Measurements from ENCODE around the gene SCG5.
"Not testable (repeated sequence)": the region's sequence is repeated elsewhere in the genome, so short reads cannot be mapped to it uniquely, and the experiment has no call there.

Gene SCG5, protein sequence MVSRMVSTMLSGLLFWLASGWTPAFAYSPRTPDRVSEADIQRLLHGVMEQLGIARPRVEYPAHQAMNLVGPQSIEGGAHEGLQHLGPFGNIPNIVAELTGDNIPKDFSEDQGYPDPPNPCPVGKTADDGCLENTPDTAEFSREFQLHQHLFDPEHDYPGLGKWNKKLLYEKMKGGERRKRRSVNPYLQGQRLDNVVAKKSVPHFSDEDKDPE

GRCh38 chr15:32641517-32642059 is at the start of gene SCG5:
TSS of gene SCG5 (plus strand) at chr15:32641710. CDS start at chr15:32643593, 1,883 bp downstream.
- peak; percentile 59 for DNase-seq

DNA sequence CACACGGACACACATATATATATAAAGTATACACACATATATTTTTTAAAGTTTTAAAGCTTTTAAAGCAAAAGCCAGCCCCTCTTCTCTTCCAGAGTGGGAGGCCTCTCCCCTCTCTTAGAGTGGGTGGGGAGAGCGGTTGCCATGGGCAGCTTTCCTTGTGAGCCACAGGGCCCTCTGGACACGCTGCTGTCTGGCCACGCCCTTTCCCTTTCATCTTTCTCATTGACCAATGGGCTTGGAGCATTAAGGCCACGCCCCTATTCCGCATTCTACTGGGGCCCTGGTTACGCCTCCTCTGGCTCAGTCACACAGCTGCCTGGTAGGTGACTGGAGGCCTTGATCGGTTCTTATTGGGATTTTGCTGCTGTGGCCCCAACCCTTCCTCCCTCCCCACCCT is 48.4 kb upstream of the SCG5 start, which contains the start of gene GOLGA8N:
TSS of gene GOLGA8N (plus strand) at position 306 of the 400 bp plus-strand sequence.
- not testable (repeated sequence) for DNase-seq

DNA sequence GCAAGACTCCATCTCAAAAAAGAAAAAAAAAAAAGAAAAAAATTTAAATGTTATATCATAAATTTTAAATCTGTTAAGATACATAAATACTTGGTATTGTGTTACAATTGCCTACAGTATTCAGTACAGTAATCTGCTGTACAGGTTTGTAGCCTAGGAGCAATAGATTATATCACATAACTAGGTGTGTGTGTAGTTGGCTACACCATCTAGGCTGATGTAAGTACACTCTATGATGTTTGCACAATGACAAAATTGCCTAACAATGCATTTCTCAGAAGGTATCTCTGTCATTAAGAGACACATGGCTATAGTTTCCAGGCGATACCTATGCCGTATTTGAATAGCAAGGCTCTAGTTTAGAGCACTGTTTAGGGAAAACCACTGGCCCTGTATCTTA is 32.0 kb upstream of the SCG5 start:
- DNase-seq, result not testable (repeated sequence)

DNA sequence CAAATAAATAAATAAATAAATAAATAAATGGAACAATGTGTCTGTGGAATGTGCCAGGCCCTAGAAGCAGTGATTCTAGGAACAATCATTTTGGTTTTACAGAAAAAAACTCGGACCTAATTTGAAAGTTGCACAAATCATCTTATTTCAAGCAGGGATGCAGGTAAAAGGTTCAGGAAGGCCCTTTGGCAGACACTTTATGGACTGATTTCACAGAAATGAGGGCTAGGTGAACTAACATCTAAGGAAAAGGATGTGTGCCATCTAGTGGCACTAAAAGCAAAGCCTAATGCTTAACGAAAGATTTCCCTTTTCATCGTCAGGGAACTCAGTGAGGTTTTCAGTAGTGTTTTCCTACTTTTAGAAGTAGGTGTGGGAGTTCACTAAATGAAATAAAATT is 30.8 kb upstream of the SCG5 start:
- not testable (repeated sequence) for DNase-seq

GRCh38 chr15:32614712-32615050 is 26.8 kb upstream of the SCG5 start:
- DNase-seq, result not testable (repeated sequence)

- not testable (repeated sequence) for DNase-seq
Measured at GRCh38 chr15:32615051-32615870, 26.2 kb upstream of the SCG5 start, which contains the start of gene ARHGAP11A. TSS of gene ARHGAP11A (plus strand) at chr15:32615504. CDS start at chr15:32616212, 708 bp downstream.

GRCh38 chr15:32615871-32616426 is 25.6 kb upstream of the SCG5 start:
- DNase-seq, result not testable (repeated sequence)

DNA sequence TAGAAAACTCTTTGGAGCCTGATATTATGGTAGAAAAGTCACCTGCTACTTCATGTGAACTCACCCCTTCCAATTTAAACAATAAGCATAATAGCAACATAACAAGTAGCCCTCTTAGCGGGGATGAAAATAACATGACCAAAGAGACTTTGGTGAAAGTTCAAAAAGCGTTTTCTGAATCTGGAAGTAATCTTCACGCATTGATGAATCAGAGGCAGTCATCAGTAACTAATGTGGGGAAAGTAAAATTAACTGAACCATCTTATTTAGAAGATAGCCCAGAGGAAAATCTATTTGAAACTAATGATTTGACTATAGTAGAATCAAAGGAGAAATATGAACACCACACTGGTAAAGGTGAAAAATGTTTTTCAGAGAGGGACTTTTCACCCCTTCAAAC is 5.1 kb upstream of the SCG5 start:
- no peak for DNase-seq

GRCh38 chr15:32636908-32637567 is 4.5 kb upstream of the SCG5 start:
- no peak for DNase-seq

GRCh38 chr15:32637704-32638103 is 3.8 kb upstream of the SCG5 start:
- no peak for DNase-seq

- DNase-seq, result no peak
Measured at GRCh38 chr15:32642667-32643435, 1.3 kb downstream of the SCG5 start.

- no peak for DNase-seq
Measured at GRCh38 chr15:32643907-32644445, 2.5 kb downstream of the SCG5 start.

GRCh38 chr15:32646291-32646690 is 4.8 kb downstream of the SCG5 start:
- DNase-seq, result peak; percentile 24

GRCh38 chr15:32649342-32649741 is 7.8 kb downstream of the SCG5 start:
- no peak for DNase-seq

- no peak for DNase-seq
Measured at GRCh38 chr15:32651229-32651837, 9.8 kb downstream of the SCG5 start.

DNA sequence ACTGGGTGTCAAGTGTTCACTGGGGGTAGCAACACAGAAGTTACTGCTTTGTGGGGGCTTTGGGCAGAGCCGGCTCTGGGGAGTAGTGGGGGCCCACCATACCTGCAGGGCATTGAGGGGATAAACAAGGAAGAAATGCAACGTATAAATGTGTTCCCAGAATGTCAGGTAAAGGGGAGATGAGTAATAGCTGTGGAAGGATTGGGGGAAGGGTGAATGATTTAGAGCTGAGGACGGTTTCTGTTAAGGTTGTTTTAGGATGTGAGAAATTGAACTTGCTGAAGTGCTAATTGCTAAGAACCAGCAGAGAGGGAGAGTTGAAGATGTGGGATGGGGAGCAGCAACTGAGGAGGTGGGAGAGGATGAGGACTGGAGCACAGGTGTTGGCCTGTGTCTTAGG is 10.7 kb downstream of the SCG5 start:
- no peak for DNase-seq

DNA sequence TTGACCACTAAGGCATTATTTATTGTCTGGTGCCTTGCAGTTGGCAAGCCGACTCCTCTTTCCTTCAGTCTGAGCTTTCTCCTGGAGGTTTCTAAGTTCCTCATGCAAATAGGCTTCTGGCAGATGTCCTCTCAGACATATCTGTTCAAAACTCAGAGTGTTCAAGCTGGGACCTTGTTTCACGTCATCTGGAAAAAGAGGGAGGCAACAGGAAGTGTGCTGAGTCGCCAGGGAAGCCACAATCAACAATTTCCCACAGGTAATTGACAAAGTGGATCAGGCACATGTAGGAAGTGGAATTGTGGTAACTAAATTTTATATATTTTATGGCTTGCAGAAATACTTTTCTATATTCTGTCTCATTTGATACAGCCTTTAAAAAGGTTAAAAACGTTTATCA is 14.6 kb downstream of the SCG5 start:
- no peak for DNase-seq

- DNase-seq, result no peak
Measured at GRCh38 chr15:32656496-32656895, 15.0 kb downstream of the SCG5 start.

GRCh38 chr15:32657198-32657883 is 15.8 kb downstream of the SCG5 start:
- no peak for DNase-seq

DNA sequence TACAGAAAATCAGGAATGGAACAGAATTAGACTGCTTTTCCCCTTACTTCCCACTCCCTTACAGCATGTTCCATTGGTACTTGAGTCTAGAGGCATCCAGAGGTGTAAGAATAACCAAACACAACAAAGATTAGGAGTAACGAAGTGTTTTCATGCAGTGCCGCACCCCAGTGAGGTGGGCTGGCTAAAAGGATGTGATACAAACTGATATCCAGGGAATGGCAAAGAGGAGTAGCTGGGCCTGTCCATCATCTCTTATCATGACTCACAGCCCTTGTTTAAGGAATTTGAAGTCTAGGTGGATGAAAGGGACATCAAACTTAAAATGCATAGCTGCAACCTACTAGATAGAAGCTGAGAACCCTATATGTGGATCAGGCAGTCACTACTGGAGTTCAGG is 16.4 kb downstream of the SCG5 start:
- DNase-seq, result no peak
